ENCODE results near the gene CHN1.

The CHN1 gene

GRCh38 chr2:174771631-174772471, 233.3 kb downstream of the CHN1 start:
- in situ Hi-C loops (cut with MboI; ENCODE audit: low sequenced_read_pairs) = no loop called here

DNA sequence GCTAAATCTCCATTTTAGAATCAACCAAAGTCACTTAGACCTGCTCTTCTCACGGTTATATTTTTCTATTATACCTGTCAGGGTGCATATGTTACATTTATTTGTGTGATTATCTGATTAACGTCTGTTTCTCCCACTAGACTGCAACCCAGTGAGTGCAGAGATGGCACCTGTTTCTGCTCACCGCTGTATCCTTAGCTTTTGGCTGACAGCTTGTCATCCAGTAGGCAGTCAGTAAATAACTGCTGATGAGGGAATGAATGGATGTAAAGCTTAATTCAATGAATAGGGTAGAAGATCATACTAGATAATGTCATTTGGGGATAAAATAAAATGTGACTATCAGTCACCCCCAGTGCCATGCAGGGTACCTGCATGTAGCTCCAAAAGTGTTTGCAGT, 234.0 kb downstream of the CHN1 start:
- in situ Hi-C loops (cut with MboI; ENCODE audit: low sequenced_read_pairs) = no loop called here

GRCh38 chr2:174768557-174768956, 236.6 kb downstream of the CHN1 start:
- in situ Hi-C loops (cut with MboI; ENCODE audit: low sequenced_read_pairs) = no loop called here

- in situ Hi-C loops (cut with MboI; ENCODE audit: low sequenced_read_pairs) = no loop called here
These were observed 238.9 kb downstream of the CHN1 start for GRCh38 chr2:174766271-174766670.

- in situ Hi-C loops (cut with MboI; ENCODE audit: low sequenced_read_pairs) = no loop called here
These were observed 239.6 kb downstream of the CHN1 start for GRCh38 chr2:174765576-174765975.

GRCh38 chr2:174764280-174765255, 240.6 kb downstream of the CHN1 start, which contains the start of gene CHRNA1:
CHRNA1 (minus strand) TSS chr2:174764472; CDS start chr2:174764394, 78 bp downstream.
- in situ Hi-C loops (cut with MboI; ENCODE audit: low sequenced_read_pairs) = no loop called here

DNA sequence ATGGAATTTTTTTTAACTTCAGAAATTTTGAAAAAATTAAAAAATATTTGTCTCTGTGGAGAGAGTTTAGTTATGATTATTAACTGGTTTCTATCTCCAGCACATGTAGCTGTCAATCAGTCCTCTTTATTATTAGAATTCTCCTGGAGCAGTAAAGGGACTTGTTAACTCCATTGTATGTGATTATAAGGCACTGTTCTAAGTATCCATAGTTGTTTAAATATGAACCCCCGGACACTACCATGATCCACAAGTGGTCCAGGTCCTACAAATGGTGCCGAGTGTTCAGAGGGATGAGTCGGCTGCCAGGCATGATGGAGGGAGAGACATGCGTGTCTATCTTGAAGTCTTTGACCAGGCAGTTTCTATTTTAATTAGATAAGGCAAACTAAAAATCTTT, 241.4 kb downstream of the CHN1 start:
- in situ Hi-C loops (cut with MboI; ENCODE audit: low sequenced_read_pairs) = no loop called here

DNA sequence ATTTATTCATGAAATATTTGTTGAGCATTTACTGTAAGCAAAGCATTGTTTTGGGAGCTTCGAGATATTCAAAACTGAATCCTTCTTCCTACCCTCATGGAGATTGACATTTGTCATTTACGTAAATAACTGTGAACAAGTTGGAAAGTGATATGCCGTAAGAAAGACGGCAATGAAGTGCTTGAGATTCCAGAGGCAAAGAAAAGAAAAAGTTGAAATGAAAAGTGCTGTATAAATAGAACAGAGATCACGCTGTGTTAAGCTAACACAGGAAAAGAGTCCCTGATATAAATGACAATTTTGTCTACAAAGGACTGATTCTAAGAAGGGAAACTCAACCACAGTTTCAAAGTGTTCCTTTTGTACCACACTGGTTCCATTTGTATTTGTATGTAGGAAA, 242.7 kb downstream of the CHN1 start:
- in situ Hi-C loops (cut with MboI; ENCODE audit: low sequenced_read_pairs) = no loop called here

- in situ Hi-C loops (cut with MboI; ENCODE audit: low sequenced_read_pairs) = no loop called here
These were observed 243.3 kb downstream of the CHN1 start for GRCh38 chr2:174761837-174762236.

DNA sequence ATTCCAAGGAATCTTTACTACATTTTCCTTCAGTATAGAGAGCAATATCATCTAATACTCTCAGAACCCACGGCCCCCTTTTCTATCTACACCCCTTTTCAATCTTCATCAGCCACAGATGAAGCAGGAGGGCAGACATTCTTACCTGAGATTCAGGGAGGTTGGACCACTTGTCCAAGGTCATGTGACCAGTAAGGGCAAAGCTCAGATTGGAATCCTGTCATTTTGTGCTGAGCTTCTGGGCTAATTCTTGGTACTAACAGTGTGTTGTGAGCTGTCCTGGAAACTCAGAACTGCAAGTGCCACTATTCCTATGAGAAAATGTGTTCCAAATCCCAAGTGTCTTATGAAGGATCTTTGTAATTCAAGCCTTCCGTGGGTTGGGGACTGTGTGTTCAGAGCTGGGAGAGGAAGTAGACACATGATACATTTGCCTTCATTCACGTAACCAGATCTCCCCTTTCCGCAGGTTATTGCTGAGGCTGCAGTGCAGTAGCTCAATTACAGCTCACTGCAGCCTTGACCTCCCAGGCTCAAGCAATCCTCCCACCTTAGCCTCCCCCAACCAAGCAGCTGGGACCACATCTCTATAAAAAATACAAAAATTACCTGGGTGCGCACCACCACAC, 244.2 kb downstream of the CHN1 start:
- in situ Hi-C loops (cut with MboI; ENCODE audit: low sequenced_read_pairs) = no loop called here

- in situ Hi-C loops (cut with MboI; ENCODE audit: low sequenced_read_pairs) = no loop called here
These were observed 245.7 kb downstream of the CHN1 start for GRCh38 chr2:174759381-174760065.

DNA sequence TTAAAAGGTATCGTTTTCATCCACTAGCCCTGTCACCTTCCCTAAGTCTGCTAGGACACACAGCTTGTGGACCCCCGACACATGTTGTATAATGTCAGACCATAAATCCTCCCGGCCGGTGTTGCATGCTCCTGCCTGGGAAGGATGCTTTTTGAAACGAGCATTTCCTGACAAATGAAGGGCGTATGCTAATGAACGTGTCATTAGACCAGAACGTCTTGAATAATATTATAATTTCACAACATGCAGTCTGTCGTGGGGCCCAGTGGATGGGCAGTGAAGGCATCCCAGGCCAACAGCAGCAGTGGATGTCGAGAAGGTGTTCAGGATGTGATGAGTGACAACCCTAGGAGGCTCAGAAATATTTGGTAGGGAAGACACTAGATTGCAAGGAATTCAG, 248.4 kb downstream of the CHN1 start:
- in situ Hi-C loops (cut with MboI; ENCODE audit: low sequenced_read_pairs) = no loop called here

GRCh38 chr2:174753038-174753633, 252.0 kb downstream of the CHN1 start:
- in situ Hi-C loops (cut with MboI; ENCODE audit: low sequenced_read_pairs) = no loop called here

- in situ Hi-C loops (cut with MboI; ENCODE audit: low sequenced_read_pairs) = no loop called here
These were observed 252.7 kb downstream of the CHN1 start for GRCh38 chr2:174752403-174753037.

DNA sequence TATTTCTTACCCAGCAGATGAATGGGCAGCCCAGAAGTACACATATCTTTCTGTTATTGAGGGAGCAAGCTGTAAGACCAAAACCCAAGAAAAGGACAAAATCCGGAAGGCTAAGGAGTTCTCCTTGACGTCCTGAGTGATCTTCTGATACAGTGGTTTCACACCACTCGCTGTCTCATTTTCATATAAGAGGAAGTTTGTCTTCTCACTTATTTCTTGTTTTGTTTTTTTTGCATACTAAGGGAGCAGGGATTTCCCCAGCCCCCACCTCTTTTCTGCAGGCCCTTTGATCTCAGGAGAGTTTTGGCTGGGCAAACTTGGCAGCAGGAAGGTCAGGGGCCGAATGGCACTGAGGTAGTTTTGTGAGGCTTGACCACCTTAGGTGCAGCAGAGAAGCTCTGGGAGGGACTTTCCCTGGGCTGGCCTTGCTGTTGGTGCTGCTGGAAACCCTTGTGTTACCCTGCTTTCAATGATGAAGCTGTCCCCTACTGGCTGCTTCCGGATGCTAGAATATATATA, 254.2 kb downstream of the CHN1 start:
- in situ Hi-C loops (cut with MboI; ENCODE audit: low sequenced_read_pairs) = no loop called here

DNA sequence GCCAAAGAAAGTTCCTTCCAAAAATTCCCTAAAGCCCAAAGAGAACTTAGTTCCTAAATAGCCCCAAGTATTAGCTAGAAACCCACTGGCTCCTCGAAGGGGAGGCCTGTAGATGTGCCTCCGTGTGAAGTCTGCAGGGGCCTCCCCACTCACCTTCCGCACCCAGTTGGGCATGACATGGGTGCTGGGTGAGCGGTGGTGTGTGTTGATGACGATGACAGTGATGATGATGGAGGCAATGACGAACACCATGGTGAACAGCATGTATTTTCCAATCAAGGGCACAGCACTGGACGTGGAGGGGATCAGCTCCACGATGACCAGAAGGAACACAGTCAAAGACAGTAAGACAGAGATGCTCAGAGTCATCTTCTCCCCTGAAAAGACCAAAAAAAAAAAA, 255.4 kb downstream of the CHN1 start:
- in situ Hi-C loops (cut with MboI; ENCODE audit: low sequenced_read_pairs) = no loop called here

GRCh38 chr2:174748948-174749347, 256.2 kb downstream of the CHN1 start:
- in situ Hi-C loops (cut with MboI; ENCODE audit: low sequenced_read_pairs) = no loop called here

All from hTERT RPE-1 (cell line).